ENCODE results near the gene KLRC3.
"Not testable (repeated sequence)": the region's sequence is repeated elsewhere in the genome, so short reads cannot be mapped to it uniquely, and the experiment has no call there.

DNA sequence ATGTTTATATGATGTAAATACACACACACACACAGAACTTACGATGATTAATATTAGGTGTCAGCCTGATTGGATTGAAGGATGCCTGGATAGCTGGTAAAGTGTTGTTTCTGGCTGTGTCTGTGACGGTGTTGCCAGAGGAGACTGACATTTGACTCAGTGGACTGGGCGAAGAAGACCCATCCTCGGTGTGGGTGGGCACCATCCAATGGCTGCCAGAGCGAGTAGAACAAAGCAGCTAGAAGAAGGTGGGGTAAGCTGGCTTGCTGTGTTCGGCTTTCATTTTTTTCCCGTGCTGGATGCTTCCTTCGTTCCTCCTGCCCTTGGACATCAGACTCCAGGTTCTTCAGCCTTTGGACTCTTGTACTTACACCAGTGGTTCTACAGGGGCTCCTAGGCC, 20.7 kb upstream of the KLRC3 start:
- not testable (repeated sequence) for TF ChIP-seq POLR2AphosphoS5 (IDR thresholded peaks at IDR 0.05); POLR2A (IDR thresholded peaks at IDR 0.05; ENCODE audit: low read depth)
